Body of pancreas (tissue), 4 donors: ENCODE data around the gene NBDY. TPM values are rescaled to one million over a fixed set of nuclear protein-coding genes. Genes with fewer than 3 reads are reported as not detected.

Source experiments
- ATAC-seq: fragments of 150-250 bp; one replicate; pipeline ENCODE4 v1.9.1; 2016
- DNase-seq, 4 donors: peaks; one replicate each; pipeline ENCODE4 v3.0.0-alpha.2; 2019
- H3K27ac ChIP-seq, 4 donors: fragments of 200-600 bp; sonication (generic); 1 replicate in 3 of 4; 2 replicates in 1 of 4; pipeline versions ENCODE4 v1.5.1 to v1.6.1; 2016 to 2019; ENCODE audit warnings: mild to moderate bottlenecking in 1 of 4, mixed read lengths in 1 of 4, moderate library complexity in 1 of 4
- H3K27me3 ChIP-seq, 2 donors: fragments of 200-600 bp; sonication (generic); one replicate each; pipeline ENCODE4 v1.6.0; 2016; ENCODE audit warnings: mild to moderate bottlenecking in 1 of 2
- H3K36me3 ChIP-seq, 2 donors: fragments of 200-600 bp; sonication (generic); replicated peaks in 1 of 2; 2 replicates each; pipeline ENCODE4 v1.5.1; 2016; ENCODE audit warnings: low read depth in 2 of 2; ENCODE audit not compliant: insufficient read depth in 1 of 2
- H3K4me1 ChIP-seq: fragments of 200-600 bp; sonication (generic); one replicate; pipeline ENCODE4 v1.6.0; 2016
- H3K4me3 ChIP-seq, 2 donors: fragments of 200-600 bp; sonication (generic); 1 replicate in 1 of 2; 2 replicates in 1 of 2; pipeline ENCODE4 v1.5.1; 2016 to 2019
- H3K9me3 ChIP-seq, 3 donors: fragments of 200-600 bp; sonication (generic); 1 replicate in 2 of 3; 2 replicates in 1 of 3; pipeline ENCODE4 v1.5.1; 2016
- CTCF ChIP-seq, 7 experiments: fragments of 450-650 bp in 4 of 7; fragments of 200-600 bp in 3 of 7; sonication (generic) in 3 of 7; IDR thresholded peaks; one replicate each; pipeline ENCODE4 v1.5.1; 2016 to 2019; ENCODE audit warnings: antibody characterized with exemption in 7 of 7
- POLR2A ChIP-seq, 3 donors: fragments of 450-650 bp; IDR thresholded peaks; one replicate each; pipeline ENCODE4 v1.6.1; 2016; ENCODE audit warnings: antibody characterized with exemption in 3 of 3, mild to moderate bottlenecking in 2 of 3
- WGBS, 2 donors: methylation state at CpG; one replicate each; pipeline ENCODE4 v1.1.5; 2017; 5-methylcytosine and 5-hydroxymethylcytosine counted together
- intact Hi-C: fragments of 100-400 bp; cut with DNase I; formaldehyde crosslinking; loops from one replicate; pipeline ENCODE4 v1.15.1; 2023
- total RNA-seq, 2 donors: library from RNA; depleted of rRNA; stranded (reverse); fragments of >200 nt; gene quantifications; one replicate each; pipeline ENCODE4 v1.1.0, GENCODE V29; 2016

NBDY gene
- total RNA-seq, 2 donors from 2014 or later = 3.6 to 12.2 TPM

GRCh38 chrX:56782352-56782751 lies 53.3 kb downstream of the NBDY start:
- whole genome bisulfite sequencing, 2 donors = 41 to 89% methylated on average over 2 of the region's 2 CpGs
- Histone ChIP-seq H3K36me3 (no peaks in the 10 kb centered on the region), H3K27me3 (no peaks in the 10 kb centered on the region), H3K9me3 (no peaks in the 10 kb centered on the region), H3K4me3 (no peak overlapping the region), H3K27ac (no peak overlapping the region), H3K4me1 (no peaks in the 10 kb centered on the region)
- DNase-seq (no peak), ATAC-seq (no peak)
- TF ChIP-seq CTCF (IDR thresholded peaks at IDR 0.05) (no peak), POLR2A (IDR thresholded peaks at IDR 0.05) (no peak)
- intact Hi-C loops = no loop called here

GRCh38 chrX:56782791-56783449 lies 53.9 kb downstream of the NBDY start:
- no peak for TF ChIP-seq POLR2A (IDR thresholded peaks at IDR 0.05)
- no peak for TF ChIP-seq CTCF (IDR thresholded peaks at IDR 0.05)
- Histone ChIP-seq H3K4me3 (no peak overlapping the region), H3K9me3 (no peaks in the 10 kb centered on the region), H3K27ac (peak overlapping the region in 2 of 4 donors; percentile 44 to 56), H3K36me3 (no peaks in the 10 kb centered on the region), H3K4me1 (no peaks in the 10 kb centered on the region), H3K27me3 (no peaks in the 10 kb centered on the region)
- ATAC-seq = no peak
- peak in 2 of 4 donors; percentile 46 to 56 for DNase-seq
- intact Hi-C loops = no loop called here
- 95% methylated on average over 3 to 9 of the region's 17 CpGs for WGBS, 2 donors

GRCh38 chrX:56783450-56783831 lies 54.4 kb downstream of the NBDY start:
- no peak overlapping the region for H3K4me3 ChIP-seq
- intact Hi-C loops = no loop called here
- TF ChIP-seq POLR2A (IDR thresholded peaks at IDR 0.05) (no peak), CTCF (IDR thresholded peaks at IDR 0.05) (peak in 3 of 7 experiments; percentile 11 to 76 (median 76))
- DNase-seq (peak in 2 of 4 donors; percentile 86 to 88), ATAC-seq (no peak)
- 85 to 93% methylated on average over 9 to 12 of the region's 12 CpGs for WGBS, 2 donors
- no peaks in the 10 kb centered on the region for H3K27me3 ChIP-seq
- H3K36me3 ChIP-seq = no peaks in the 10 kb centered on the region
- peak overlapping the region in 2 of 4 donors; percentile 44 to 56 for H3K27ac ChIP-seq
- H3K9me3 ChIP-seq = no peaks in the 10 kb centered on the region
- H3K4me1 ChIP-seq = no peaks in the 10 kb centered on the region

GRCh38 chrX:56783996-56784620 lies 55.1 kb downstream of the NBDY start:
- H3K9me3 ChIP-seq = no peaks in the 10 kb centered on the region
- H3K27me3 ChIP-seq = no peaks in the 10 kb centered on the region
- no peak for DNase-seq
- intact Hi-C loops = no loop called here
- no peaks in the 10 kb centered on the region for H3K36me3 ChIP-seq
- TF ChIP-seq CTCF (IDR thresholded peaks at IDR 0.05) (no peak), POLR2A (IDR thresholded peaks at IDR 0.05) (no peak)
- ATAC-seq = no peak
- H3K4me3 ChIP-seq = no peak overlapping the region
- WGBS, 2 donors = 88 to 92% methylated on average over 2 to 8 of the region's 9 CpGs
- H3K4me1 ChIP-seq = no peaks in the 10 kb centered on the region
- H3K27ac ChIP-seq = no peak overlapping the region
